HG03354 (cell line): Measurements from ENCODE around the gene TAS1R3.

ENCODE experiments used
- ATAC-seq: cut with Tn5 transposase; IDR thresholded peaks from one replicate; pipeline ENCODE4 v1.9.1; 2021; ENCODE audit warnings: mild to moderate bottlenecking; ENCODE audit not compliant: unreplicated experiment, poor library complexity, severe bottlenecking

TAS1R3 gene

DNA sequence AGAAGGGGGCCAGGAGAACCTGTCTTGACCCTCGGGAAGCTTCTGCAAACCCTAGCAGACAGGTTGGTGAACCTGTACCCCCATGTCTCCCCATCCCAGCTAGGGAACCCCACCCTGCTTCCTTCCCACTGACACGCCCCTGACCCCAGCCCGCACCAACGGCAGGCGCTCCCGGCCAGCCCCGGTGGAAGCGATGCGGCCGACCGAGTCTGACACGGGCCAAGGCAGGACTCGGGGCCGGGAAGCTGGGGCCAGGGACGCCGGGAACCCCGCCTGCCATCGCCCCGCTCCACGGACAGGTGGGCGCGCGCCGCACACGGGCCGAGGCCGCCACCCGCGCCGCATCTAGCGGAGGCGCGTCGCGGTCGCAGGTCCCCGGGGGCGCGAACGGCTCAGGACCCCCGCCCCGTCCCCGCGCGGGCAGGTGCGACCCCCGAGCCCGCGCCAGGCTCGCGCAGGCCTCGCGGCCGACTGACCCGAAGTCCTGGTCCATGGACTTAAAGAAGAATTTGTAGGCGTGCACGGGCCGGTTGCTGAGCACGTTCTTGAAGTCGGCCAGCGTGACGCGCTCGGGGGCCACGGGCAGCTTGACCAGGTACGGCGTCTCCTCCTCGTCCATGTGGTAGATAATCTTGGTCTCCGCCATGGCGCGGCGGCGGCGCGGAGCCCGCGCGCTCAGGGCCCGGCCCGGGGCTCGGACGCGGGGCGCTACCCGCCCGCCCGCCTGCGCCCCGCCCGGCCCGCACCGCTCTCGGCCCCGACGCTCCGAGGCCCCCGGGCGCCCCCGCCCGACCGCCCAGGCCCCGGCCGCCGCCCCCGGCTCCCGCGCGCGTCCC, 17.6 kb downstream of the TAS1R3 start:
- ATAC-seq: peak; percentile 24

- peak; percentile 64 for ATAC-seq
These were observed 18.4 kb downstream of the TAS1R3 start, which contains the start of gene DVL1 for GRCh38 chr1:1349256-1350012. DVL1 (minus strand) TSS chr1:1349418; CDS start chr1:1349065, 353 bp downstream.

DNA sequence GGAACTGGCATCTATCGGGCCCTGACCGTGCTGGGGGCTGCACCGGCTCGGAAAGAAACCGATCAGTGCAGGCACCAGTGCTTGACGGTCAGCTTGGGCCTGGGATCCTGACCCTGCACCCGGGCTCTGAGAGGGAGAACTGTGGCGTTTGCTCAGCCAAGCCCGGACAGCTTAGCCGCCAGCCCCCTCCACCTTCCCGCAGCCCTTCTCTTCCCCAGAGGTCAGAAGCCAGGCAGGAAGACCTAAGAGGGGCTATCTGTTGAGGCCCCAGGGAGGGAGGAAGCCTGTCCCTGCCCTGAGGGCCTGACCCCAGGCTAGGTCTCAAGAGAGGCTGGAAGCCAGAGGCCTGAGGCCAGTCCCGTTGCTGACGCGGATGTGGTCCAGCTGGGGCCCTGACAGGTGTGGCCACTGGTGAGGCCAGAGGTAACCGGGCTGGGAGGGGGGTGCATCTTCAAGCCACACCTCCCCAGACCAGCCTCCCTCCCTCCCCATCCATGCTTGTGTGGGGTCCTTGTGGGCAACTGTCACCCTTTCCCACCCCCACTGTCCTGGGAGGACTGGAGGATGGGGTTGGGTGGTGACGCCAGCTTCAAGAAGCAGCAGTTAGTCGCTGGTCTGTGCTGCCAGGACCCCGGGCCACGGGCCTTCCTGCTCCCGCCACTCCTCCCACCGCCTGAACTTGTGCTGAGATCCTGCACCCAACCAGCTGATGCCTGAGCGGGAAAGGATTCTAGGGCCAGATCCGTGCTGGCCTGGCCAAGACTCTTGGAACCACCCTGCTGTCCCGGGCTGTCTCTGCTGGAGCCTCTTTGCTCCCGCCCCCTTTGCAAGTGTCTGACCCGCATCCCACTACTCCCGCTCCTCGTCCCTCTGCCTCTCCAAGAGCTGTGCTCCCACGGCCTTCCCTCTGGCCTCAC, 20.7 kb downstream of the TAS1R3 start:
- no peak for ATAC-seq

GRCh38 chr1:1352786-1353388, 21.8 kb downstream of the TAS1R3 start:
- ATAC-seq: no peak

DNA sequence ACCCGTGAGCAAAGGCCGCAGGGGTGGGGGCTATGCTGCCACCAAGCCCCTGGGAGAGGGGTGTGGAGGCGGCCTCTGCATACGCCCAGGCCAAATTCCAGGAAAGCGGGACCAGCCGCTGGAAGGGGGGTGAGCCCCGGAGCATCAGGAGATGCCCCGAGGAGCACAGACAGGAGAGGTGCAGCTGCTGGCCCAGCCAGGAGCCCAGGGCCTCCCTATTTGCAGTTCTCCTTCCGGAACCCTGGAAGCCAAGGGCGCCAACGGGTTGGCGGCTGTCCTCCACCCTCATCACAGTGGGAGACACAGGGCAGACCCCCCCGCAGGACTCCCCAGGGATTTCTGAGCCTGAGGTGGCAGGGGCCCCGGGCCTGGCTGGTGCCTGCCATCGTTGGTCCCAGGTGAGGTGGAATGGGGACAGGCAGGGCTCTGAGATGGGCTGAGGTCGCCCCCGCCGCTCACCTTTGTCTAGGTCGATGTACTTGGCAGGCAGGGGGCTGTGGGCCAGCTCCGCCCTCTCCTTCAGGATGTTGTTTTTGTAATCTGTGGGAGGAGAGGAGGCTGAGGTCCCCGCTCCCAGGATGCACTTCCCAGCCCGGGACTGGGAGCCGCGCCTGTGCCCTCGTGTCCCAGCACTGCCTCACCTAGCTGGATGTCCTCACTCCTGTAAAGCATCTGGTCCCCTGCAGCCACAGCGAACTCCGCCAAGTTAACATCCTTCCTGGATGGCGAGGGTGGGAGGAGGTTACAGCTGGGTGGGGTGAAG, 22.5 kb downstream of the TAS1R3 start:
- no peak for ATAC-seq

GRCh38 chr1:1354271-1355247, 23.5 kb downstream of the TAS1R3 start:
- ATAC-seq: no peak

GRCh38 chr1:1355416-1355815, 24.3 kb downstream of the TAS1R3 start:
- no peak for ATAC-seq

- ATAC-seq: no peak
These were observed 25.2 kb downstream of the TAS1R3 start for GRCh38 chr1:1356166-1356795.

DNA sequence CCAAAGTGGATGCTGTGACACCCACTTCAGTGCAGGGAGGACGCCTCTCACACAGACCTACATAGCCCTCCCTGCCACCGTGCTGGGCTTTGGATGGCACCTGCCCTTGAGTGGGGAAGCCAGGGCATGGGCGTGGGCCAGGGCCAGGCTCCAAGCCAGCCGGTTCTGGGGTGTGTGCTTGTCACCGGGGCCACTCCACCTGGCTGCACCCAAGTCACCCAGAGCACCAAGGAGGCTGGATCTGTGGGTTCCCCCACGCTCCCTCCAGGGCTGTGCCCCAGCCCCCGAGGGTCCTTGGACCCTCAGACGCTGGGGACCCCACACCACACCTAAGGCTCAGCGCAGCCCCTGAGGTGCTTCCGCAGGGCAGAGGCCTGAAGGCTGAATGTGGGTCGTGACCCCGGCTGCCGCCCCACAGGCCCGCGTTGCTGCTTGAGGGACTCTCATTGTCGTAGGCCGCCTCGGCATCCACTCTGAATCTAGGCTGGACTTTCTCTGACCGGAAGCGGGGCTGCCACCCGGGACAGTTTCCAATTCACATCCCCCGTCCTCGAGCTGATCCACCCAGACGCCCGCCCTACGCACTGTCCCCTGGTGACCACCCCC, 25.8 kb downstream of the TAS1R3 start:
- ATAC-seq: no peak

DNA sequence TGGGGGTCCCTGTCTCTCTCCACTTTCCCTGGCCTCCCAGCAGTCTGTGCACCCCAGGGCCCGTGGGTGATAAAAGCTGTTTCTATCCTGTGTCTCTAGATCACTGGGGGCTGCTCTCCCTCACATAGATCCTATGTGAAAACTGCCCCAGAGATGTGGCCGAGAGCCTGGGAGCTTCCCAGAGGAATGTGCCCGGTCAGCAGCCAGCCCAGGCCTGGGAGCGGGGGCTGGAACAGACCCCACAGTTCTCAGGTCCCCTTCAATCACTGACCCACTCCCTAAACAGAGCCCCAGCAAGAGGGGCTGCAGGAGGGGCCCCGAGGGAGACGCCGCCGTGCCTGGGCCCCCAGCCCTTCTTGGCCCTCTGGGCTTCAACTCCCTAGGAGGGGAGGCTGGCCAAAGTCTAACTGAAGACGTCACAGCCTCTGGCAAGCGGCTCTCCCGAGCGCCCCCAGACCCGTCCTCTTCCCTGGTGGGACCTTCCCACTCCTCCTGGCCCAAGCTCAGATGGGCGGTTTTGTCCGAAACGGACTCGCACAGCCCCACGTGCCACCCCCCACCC, 26.9 kb downstream of the TAS1R3 start:
- ATAC-seq: no peak

DNA sequence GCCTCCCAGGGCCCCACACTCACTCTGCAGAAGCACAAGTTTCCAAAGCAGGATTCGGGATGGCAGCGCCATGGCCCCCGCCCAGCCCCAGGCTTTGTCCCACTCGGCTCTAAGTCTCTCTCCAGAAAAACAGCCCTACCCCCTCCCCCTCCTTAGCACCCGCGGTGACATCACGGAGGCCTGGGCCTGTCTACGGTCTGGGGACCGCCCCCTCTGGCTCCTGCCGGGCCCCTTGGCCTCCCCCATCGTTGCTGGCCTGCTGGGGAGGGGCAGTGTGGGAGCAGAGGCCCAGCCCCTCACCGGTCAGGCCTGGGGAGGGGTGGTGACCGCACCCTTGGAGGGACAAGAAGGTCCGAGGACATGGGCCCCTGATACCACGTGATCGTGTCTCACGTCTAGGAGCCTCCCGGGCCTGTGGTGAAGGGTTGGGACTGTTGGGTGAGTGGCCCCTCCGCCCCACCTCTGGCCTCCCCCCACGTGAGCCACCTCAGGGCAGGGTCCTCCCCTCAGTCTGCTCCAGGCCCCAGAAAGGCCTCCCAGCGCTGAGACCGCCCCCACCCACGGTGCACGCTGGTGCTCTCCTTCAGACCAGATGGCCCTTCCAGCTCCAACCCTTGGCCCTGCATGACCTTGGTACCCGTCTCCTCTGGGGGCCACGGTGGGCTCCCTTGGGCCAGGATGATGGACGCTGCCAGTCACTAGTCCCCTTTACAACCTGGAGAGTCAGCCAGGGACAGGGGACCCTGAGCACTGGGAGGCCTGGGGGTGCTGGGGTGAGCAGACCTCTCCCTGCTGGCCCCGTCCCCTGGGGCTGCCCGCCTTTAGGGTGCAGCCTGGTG, 27.6 kb downstream of the TAS1R3 start, which contains the start of gene MXRA8:
Gene MXRA8 (minus strand): TSS at position 123 of the 839 bp plus-strand sequence. CDS start 51 bp downstream, at position 72.
- no peak for ATAC-seq

GRCh38 chr1:1359308-1359663, 28.2 kb downstream of the TAS1R3 start:
- no peak for ATAC-seq

DNA sequence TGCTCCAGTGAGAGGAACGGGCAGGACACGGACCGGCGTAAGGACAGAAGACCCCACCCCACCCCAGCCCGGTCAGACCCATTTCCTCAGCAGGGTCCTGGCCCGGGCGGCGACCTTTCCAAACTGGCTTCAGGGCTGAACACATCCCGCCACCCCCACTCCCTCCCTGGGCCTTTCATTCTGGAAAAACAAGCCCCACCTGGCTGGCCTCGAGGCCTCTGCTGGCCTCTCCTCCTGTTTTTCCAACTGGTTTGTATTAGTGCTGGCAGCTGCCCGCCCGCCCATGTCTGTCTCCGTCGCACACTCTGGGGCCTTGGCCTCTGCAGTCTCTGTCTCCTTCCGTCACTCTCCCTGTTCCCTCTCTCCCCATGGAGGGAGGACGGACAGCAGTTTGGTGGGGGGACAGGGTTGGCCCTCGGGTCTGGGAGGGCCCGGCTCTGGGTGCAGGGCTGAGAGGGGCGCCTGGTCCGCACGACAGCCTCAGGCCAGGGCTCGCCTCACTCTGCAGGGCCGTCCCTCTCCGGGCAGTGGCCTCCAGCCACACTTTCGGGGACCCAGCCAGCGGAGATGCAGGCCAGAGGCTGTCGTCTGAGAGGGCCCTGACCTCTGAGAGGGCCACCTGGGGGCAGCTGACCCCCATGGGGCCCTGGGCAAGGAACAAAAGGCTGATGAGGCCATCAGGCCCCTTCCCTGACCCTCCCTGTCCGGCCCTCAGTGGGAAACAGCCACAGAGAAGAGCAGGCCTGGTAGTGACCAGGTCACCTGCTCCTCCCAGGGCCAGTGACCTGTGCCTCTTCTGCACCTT, 28.8 kb downstream of the TAS1R3 start:
- no peak for ATAC-seq

GRCh38 chr1:1360506-1361169, 29.6 kb downstream of the TAS1R3 start:
- ATAC-seq: no peak
